CD4-positive, alpha-beta T cell treated with Interleukin-21 for 1 hour (primary cell): Measurements from ENCODE around the gene CD2AP.

Source experiments
- DNase-seq: peaks from one replicate; pipeline ENCODE4 v3.0.0-alpha.2; 2020

CD2AP gene

GRCh38 chr6:47648031-47648430 lies 170.4 kb downstream of the CD2AP start:
- DNase-seq: no peak

- no peak for DNase-seq
These were observed 173.2 kb downstream of the CD2AP start for GRCh38 chr6:47650553-47651432.

GRCh38 chr6:47651505-47651944 lies 173.9 kb downstream of the CD2AP start:
- no peak for DNase-seq

GRCh38 chr6:47653706-47654105 lies 176.1 kb downstream of the CD2AP start:
- no peak for DNase-seq

- DNase-seq: no peak
These were observed 176.7 kb downstream of the CD2AP start for GRCh38 chr6:47654255-47654654.

- no peak for DNase-seq
These were observed 178.4 kb downstream of the CD2AP start for GRCh38 chr6:47655719-47656595.

- DNase-seq: no peak
These were observed 184.4 kb downstream of the CD2AP start for GRCh38 chr6:47661960-47662359.

GRCh38 chr6:47663462-47664216 lies 186.1 kb downstream of the CD2AP start:
- DNase-seq: no peak

- DNase-seq: no peak
These were observed 187.5 kb downstream of the CD2AP start for GRCh38 chr6:47665112-47665511.

GRCh38 chr6:47669684-47670513 lies 192.3 kb downstream of the CD2AP start:
- DNase-seq: no peak

GRCh38 chr6:47670851-47671250 lies 193.3 kb downstream of the CD2AP start:
- DNase-seq: no peak

- DNase-seq: no peak
These were observed 194.2 kb downstream of the CD2AP start for GRCh38 chr6:47671777-47672176.

GRCh38 chr6:47672816-47673215 lies 195.2 kb downstream of the CD2AP start:
- DNase-seq: no peak

- no peak for DNase-seq
These were observed 197.1 kb downstream of the CD2AP start for GRCh38 chr6:47674673-47675072.
